ENCODE data around the gene ROPN1L.
A peak's percentile ranks its signal among the peaks of the same experiment; 100 is the strongest.
"Not testable (repeated sequence)": the region's sequence is repeated elsewhere in the genome, so short reads cannot be mapped to it uniquely, and the experiment has no call there.

ROPN1L gene

GRCh38 chr5:10441083-10441991, at the start of gene ROPN1L:
TSS of gene ROPN1L (plus strand) at chr5:10441879. CDS start at chr5:10442168, 289 bp downstream.
- no peaks in the 10 kb centered on the region for H4K20me1 ChIP-seq (ENCODE audit: control insufficient read depth, insufficient read depth, low read depth, low read length)
- TF ChIP-seq EZH2phosphoT487 (IDR thresholded peaks at IDR 0.05; ENCODE audit: borderline replicate concordance, low read length) (no peak), CTCF (IDR thresholded peaks at IDR 0.05; ENCODE audit: low read depth, low read length, poor library complexity, severe bottlenecking) (no peak)
- peaks cover 14% of the 10 kb centered on the region for H3K27me3 ChIP-seq (ENCODE audit: control insufficient read depth, low read length)
- peaks cover 29% of the 10 kb centered on the region for H3K4me1 ChIP-seq (ENCODE audit: control insufficient read depth, low read length)
- no peak within 1 kb of the TSS for H3K27ac ChIP-seq (ENCODE audit: low read depth, low read length)
- H3K4me2 ChIP-seq (ENCODE audit: low read length): peak within 1 kb of the TSS; percentile 90
- H3K36me3 ChIP-seq (ENCODE audit: control insufficient read depth, low read length): no peaks in the 10 kb centered on the region
- H3K4me3 ChIP-seq (ENCODE audit: low read length): peak within 1 kb of the TSS; percentile 80
- no peaks in the 10 kb centered on the region for H3K79me2 ChIP-seq (ENCODE audit: control insufficient read depth, low read length)
- H3K9me3 ChIP-seq (ENCODE audit: control insufficient read depth, insufficient read depth, low read length): no peaks in the 10 kb centered on the region
- H3K9me2 ChIP-seq (replicated peaks; ENCODE audit: control insufficient read depth, low read length): no peaks in the 10 kb centered on the region
- H3F3A ChIP-seq (ENCODE audit: control insufficient read depth, insufficient read depth): peaks cover 18% of the 10 kb centered on the region

- peaks cover 70% of the 10 kb centered on the region for H3K36me3 ChIP-seq (ENCODE audit: control insufficient read depth, low read length)
- not testable (repeated sequence) for H3K27me3 ChIP-seq (ENCODE audit: control insufficient read depth, low read length); H4K20me1 ChIP-seq (ENCODE audit: control insufficient read depth, insufficient read depth, low read depth, low read length); H3K79me2 ChIP-seq (ENCODE audit: control insufficient read depth, low read length); H3K27ac ChIP-seq (ENCODE audit: low read depth, low read length); H3K9me3 ChIP-seq (ENCODE audit: control insufficient read depth, insufficient read depth, low read length); H3K4me1 ChIP-seq (ENCODE audit: control insufficient read depth, low read length); H3K9me2 ChIP-seq (replicated peaks; ENCODE audit: control insufficient read depth, low read length); H3K4me2 ChIP-seq (ENCODE audit: low read length); H3K4me3 ChIP-seq (ENCODE audit: low read length); H3F3A ChIP-seq (ENCODE audit: control insufficient read depth, insufficient read depth)
Measured at GRCh38 chr5:10392567-10393328, 48.9 kb upstream of the ROPN1L start.

DNA sequence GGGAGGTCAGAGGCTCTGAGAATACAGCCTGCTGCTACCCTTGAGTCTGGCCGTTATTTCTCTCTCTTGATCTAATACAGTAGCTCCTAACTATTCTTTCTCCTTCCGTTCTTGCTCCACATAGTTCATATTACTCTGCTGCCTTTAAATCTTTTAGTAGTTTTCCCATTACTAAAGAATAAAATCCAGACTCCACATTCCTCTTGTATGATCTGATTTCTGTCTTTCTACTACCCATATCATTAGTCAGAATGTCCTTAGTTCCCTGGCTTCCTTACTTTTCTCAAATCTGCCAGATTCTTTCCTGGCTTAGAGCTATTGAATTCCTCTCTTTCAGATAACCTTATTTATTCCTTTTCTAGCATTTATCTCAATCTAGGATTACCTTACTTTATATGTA, 48.2 kb upstream of the ROPN1L start:
- TF ChIP-seq CTCF (IDR thresholded peaks at IDR 0.05; ENCODE audit: low read depth, low read length, poor library complexity, severe bottlenecking): no peak
- TF ChIP-seq EZH2phosphoT487 (IDR thresholded peaks at IDR 0.05; ENCODE audit: borderline replicate concordance, low read length): no peak
- no peak overlapping the region for H3K4me3 ChIP-seq (ENCODE audit: low read length)
- H3K4me1 ChIP-seq (ENCODE audit: control insufficient read depth, low read length): no peaks in the 10 kb centered on the region
- H3K79me2 ChIP-seq (ENCODE audit: control insufficient read depth, low read length): no peaks in the 10 kb centered on the region
- no peaks in the 10 kb centered on the region for H3K27me3 ChIP-seq (ENCODE audit: control insufficient read depth, low read length)
- H3K9me3 ChIP-seq (ENCODE audit: control insufficient read depth, insufficient read depth, low read length): no peaks in the 10 kb centered on the region
- H3K36me3 ChIP-seq (ENCODE audit: control insufficient read depth, low read length): peaks cover 70% of the 10 kb centered on the region
- no peak overlapping the region for H3K4me2 ChIP-seq (ENCODE audit: low read length)
- H3K27ac ChIP-seq (ENCODE audit: low read depth, low read length): no peak overlapping the region
- no peaks in the 10 kb centered on the region for H4K20me1 ChIP-seq (ENCODE audit: control insufficient read depth, insufficient read depth, low read depth, low read length)
- peaks cover 2% of the 10 kb centered on the region; the same call in 1 of the 2 replicates for H3F3A ChIP-seq (ENCODE audit: control insufficient read depth, insufficient read depth)
- H3K9me2 ChIP-seq (replicated peaks; ENCODE audit: control insufficient read depth, low read length): no peaks in the 10 kb centered on the region
